ENCODE results near the gene IKBKE. TPM values are rescaled to one million over a fixed set of nuclear protein-coding genes. Genes with fewer than 3 reads are reported as not detected.

IKBKE gene
- total and polyA plus RNA-seq, 2 of the 8 experiments (the other 6 are each of a cell fraction or from before 2014, with no cell fraction given): 8.6 to 12.0 TPM

DNA sequence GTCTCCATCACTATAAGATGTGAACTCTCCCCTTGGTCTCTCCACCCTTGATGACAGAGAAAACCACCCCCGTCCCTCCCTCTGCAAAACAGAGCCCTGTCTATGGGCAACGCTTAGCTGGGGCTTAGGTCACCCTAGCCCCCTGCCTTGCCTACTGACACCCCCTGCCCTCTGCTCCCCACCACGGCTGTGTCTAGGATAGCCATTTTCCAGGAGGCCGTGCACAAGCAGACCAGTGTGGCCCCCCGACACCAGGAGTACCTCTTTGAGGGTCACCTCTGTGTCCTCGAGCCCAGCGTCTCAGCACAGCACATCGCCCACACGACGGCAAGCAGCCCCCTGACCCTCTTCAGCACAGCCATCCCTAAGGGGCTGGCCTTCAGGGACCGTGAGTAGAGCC lies 8.5 kb downstream of the IKBKE start:
- Histone ChIP-seq H2BK15ac (ENCODE audit: low read length) (no peak overlapping the region), H3K4me1 (replicated peaks in 1 of 4; ENCODE audit: control insufficient read depth in 3 of 4, insufficient read depth in 4 of 4, low read length in 3 of 4) (peaks cover 0 to 8% (median 0%) of the 10 kb centered on the region in 4 experiments; a peak in 1 of 7 replicates), H3K23me2 (ENCODE audit: low read depth, low read length) (no peaks in the 10 kb centered on the region), H3K36me3 (ENCODE audit: control insufficient read depth in 2 of 4, insufficient read depth in 4 of 4, low read length in 3 of 4) (no peaks in the 10 kb centered on the region; a peak in 3 of 8 replicates), H4K5ac (ENCODE audit: insufficient read length, low read depth, low read length) (no peak overlapping the region), H3K9me3 (ENCODE audit: insufficient read depth in 2 of 2, low read depth in 1 of 2, low read length in 1 of 2) (no peaks in the 10 kb centered on the region), H2BK20ac (ENCODE audit: low read length) (no peak overlapping the region), H2AK5ac (ENCODE audit: low read depth, low read length) (no peak overlapping the region), H4K20me1 (replicated peaks in 1 of 2; ENCODE audit: control insufficient read depth in 1 of 2, insufficient read depth in 2 of 2, low read length in 2 of 2) (peaks cover 0 to 2% of the 10 kb centered on the region in 2 experiments), H4K8ac (ENCODE audit: extremely low read depth, insufficient read depth, low read length) (no peak overlapping the region), H4K91ac (replicated peaks; ENCODE audit: insufficient read length, low read length) (no peak overlapping the region), H3K23ac (ENCODE audit: insufficient read length) (no peak overlapping the region), H3K9ac (replicated peaks in 1 of 4; ENCODE audit: extremely low read depth in 1 of 4, low read depth in 3 of 4, low read length in 3 of 4) (no peak overlapping the region), H3K4ac (replicated peaks; ENCODE audit: insufficient read length, low read depth, low read length) (no peak overlapping the region), H2BK12ac (ENCODE audit: low read depth, low read length) (no peak overlapping the region), H3K18ac (ENCODE audit: extremely low read depth, low read length) (no peak overlapping the region), H3K56ac (replicated peaks; ENCODE audit: insufficient read length, low read depth, low read length) (no peak overlapping the region), H2BK5ac (ENCODE audit: low read depth, low read length) (no peak overlapping the region), H3K79me1 (ENCODE audit: low read depth, low read length) (no peaks in the 10 kb centered on the region), H3K27ac (ENCODE audit: low read depth, low read length) (no peak overlapping the region), H3K14ac (ENCODE audit: insufficient read length) (no peak overlapping the region), H2AFZ (ENCODE audit: low read length) (no peak overlapping the region), H3K4me2 (ENCODE audit: insufficient read depth in 1 of 2, low read depth in 2 of 2, low read length in 2 of 2) (no peak overlapping the region), H2BK120ac (replicated peaks; ENCODE audit: low read depth, low read length) (no peak overlapping the region), H3K4me3 (ENCODE audit: extremely low read depth in 1 of 4, insufficient read depth in 2 of 4, low read depth in 3 of 4, low read length in 4 of 4) (no peak overlapping the region), H3K79me2 (ENCODE audit: control insufficient read depth in 1 of 2, insufficient read depth in 2 of 2, low read length in 2 of 2) (no peaks in the 10 kb centered on the region), H3K27me3 (replicated peaks in 1 of 4; ENCODE audit: control insufficient read depth in 3 of 4, extremely low read depth in 1 of 4, insufficient read depth in 3 of 4, low read length in 3 of 4) (no peaks in the 10 kb centered on the region)
- TF ChIP-seq POLR2AphosphoS5 (IDR thresholded peaks at IDR 0.05; ENCODE audit: low read depth, low read length) (no peak), CREB1 (IDR thresholded peaks at IDR 0.05) (no peak), POU5F1 (IDR thresholded peaks at IDR 0.05; ENCODE audit: low read depth, low read length) (no peak), EGR1 (IDR thresholded peaks at IDR 0.05; ENCODE audit: borderline replicate concordance, low read depth, low read length) (no peak), NANOG (IDR thresholded peaks at IDR 0.05; ENCODE audit: insufficient read depth, low read depth, low read length, poor library complexity, severe bottlenecking) (no peak), EZH2 (IDR thresholded peaks at IDR 0.05; ENCODE audit: low read depth, low read length, severe bottlenecking) (no peak), ZNF274 (IDR thresholded peaks at IDR 0.05; ENCODE audit: borderline replicate concordance, extremely low read depth, low read length) (no peak), ATF3 (IDR thresholded peaks at IDR 0.05; ENCODE audit: insufficient read depth, low read depth, low read length) (no peak), CTBP2 (IDR thresholded peaks at IDR 0.05; ENCODE audit: borderline replicate concordance, insufficient read depth, insufficient read length, low read length) (no peak), SAP30 (IDR thresholded peaks at IDR 0.05; ENCODE audit: insufficient read depth, insufficient replicate concordance, low read length) (no peak), USF2 (IDR thresholded peaks at IDR 0.05; ENCODE audit: low read length) (no peak)
- FAIRE-seq: no peak
- CTCF ChIA-PET (ENCODE audit: partially characterized antibody): interaction anchor here (0.8 to 6.3 kb wide), 31 partner anchors 8 to 674 kb away, joined by 3 to 81 read pairs (median 6); partner anchors contain the start of gene IKBKE
- DNase-seq (ENCODE audit: low read depth in 1 of 2, low spot score in 2 of 2): no peak
- POLR2A ChIA-PET (ENCODE audit: partially characterized antibody): interaction anchor here (2.0 kb wide), 1 partner anchor 8 kb away, joined by 14 read pairs; the partner anchor contains the start of gene IKBKE
- 89% methylated on average over 11 of the region's 11 CpGs; no CpG with 5 or more reads in 1 of the 2 experiments for WGBS, 2 experiments (ENCODE audit: extremely low coverage in 1 of 2, insufficient coverage in 1 of 2, insufficient read length in 1 of 2, insufficient replicate concordance in 2 of 2, low coverage in 1 of 2, low lambda C conversion rate in 2 of 2, missing lambda C conversion rate in 1 of 2)

All from H1 (cell line).